HEK293 (cell line): ENCODE results near the gene SH3RF1.

Experiments
- CTCF ChIA-PET: fragments of 350-600 bp; formaldehyde crosslinking; extraction: SDS; loops from one replicate; lab custom pipeline; 2021; ENCODE audit warnings: antibody characterized with exemption; lab: Yijun Ruan, JAX
- POLR2A ChIA-PET: fragments of 300-600 bp; formaldehyde crosslinking; extraction: SDS; loops from one replicate; lab custom pipeline; 2020; ENCODE audit warnings: antibody characterized with exemption, inconsistent platforms; lab: Yijun Ruan, JAX
- H3K27ac ChIP-seq: fragments of 200-500 bp; sonication (Bioruptor generic); 2 replicates; pipeline ENCODE4 v1.5.1; 2014; ENCODE audit warnings: low read depth, low read length, control low read depth, inconsistent platforms; ENCODE audit errors: extremely low read depth
- H3K36me3 ChIP-seq, 2 experiments: fragments of 200-500 bp in 1 of 2; sonication (Bioruptor generic) in 1 of 2; 1 replicate in 1 of 2; 2 replicates in 1 of 2; pipeline ENCODE4 v1.5.1; 2014 to 2017; ENCODE audit warnings: inconsistent platforms in 2 of 2, low read length in 2 of 2; ENCODE audit not compliant: control insufficient read depth in 2 of 2, insufficient read depth in 1 of 2
- H3K4me1 ChIP-seq: fragments of 200-500 bp; sonication (Bioruptor generic); 2 replicates; pipeline ENCODE4 v1.5.1; 2014; ENCODE audit warnings: mild to moderate bottlenecking, low read length, inconsistent platforms; ENCODE audit not compliant: control insufficient read depth, insufficient read depth
- H3K4me3 ChIP-seq: 2 replicates; pipeline ENCODE4 v1.5.1; 2011; ENCODE audit warnings: low read depth, mild to moderate bottlenecking, control low read depth, low read length, moderate library complexity
- H3K9me3 ChIP-seq: fragments of 200-500 bp; sonication (Bioruptor generic); 2 replicates; pipeline ENCODE4 v1.5.1; 2014; ENCODE audit warnings: low read depth, low read length, inconsistent platforms; ENCODE audit not compliant: control insufficient read depth, insufficient read depth
- GFI1B ChIP-seq: fragments of 450-650 bp; formaldehyde crosslinking; IDR thresholded peaks from 2 replicates; pipeline ENCODE4 v1.5.1; 2016; ENCODE audit warnings: missing biosample characterization, missing genetic modification characterization
- GLI4 ChIP-seq: fragments of 450-650 bp; formaldehyde crosslinking; IDR thresholded peaks from 2 replicates; pipeline ENCODE4 v1.5.1; 2016; ENCODE audit warnings: missing biosample characterization, missing genetic modification characterization
- ZEB2 ChIP-seq: fragments of 450-650 bp; formaldehyde crosslinking; IDR thresholded peaks from 2 replicates; pipeline ENCODE4 v1.5.1; 2016; ENCODE audit warnings: missing biosample characterization, missing genetic modification characterization
- ZFP3 ChIP-seq: fragments of 450-650 bp; formaldehyde crosslinking; IDR thresholded peaks from 2 replicates; pipeline ENCODE4 v1.5.1; 2016; ENCODE audit warnings: low read depth, missing biosample characterization, missing genetic modification characterization
- ZFP69B ChIP-seq: fragments of 450-650 bp; formaldehyde crosslinking; IDR thresholded peaks from 2 replicates; pipeline ENCODE4 v1.5.1; 2016; ENCODE audit warnings: missing biosample characterization, missing genetic modification characterization
- ZNF121 ChIP-seq: fragments of 450-650 bp; formaldehyde crosslinking; IDR thresholded peaks from 2 replicates; pipeline ENCODE4 v1.5.1; 2016; ENCODE audit warnings: missing biosample characterization, missing genetic modification characterization
- ZNF155 ChIP-seq: fragments of 450-650 bp; formaldehyde crosslinking; IDR thresholded peaks from 2 replicates; pipeline ENCODE4 v1.5.1; 2016; ENCODE audit warnings: missing biosample characterization, missing genetic modification characterization
- ZNF239 ChIP-seq: fragments of 450-650 bp; formaldehyde crosslinking; IDR thresholded peaks from 2 replicates; pipeline ENCODE4 v1.5.1; 2016; ENCODE audit warnings: missing biosample characterization, missing genetic modification characterization
- ZNF274 ChIP-seq, 2 experiments: fragments of 200-500 bp in 1 of 2; fragments of 450-650 bp in 1 of 2; sonication (Bioruptor generic) in 1 of 2; formaldehyde crosslinking in 1 of 2; IDR thresholded peaks; 2 replicates each; pipeline versions ENCODE4 v1.5.1 to v1.6.1; 2014 to 2016; ENCODE audit warnings: borderline replicate concordance in 1 of 2, inconsistent platforms in 1 of 2, low read length in 1 of 2, missing biosample characterization in 1 of 2, missing genetic modification characterization in 1 of 2
- ZNF324 ChIP-seq: fragments of 450-650 bp; formaldehyde crosslinking; IDR thresholded peaks from 2 replicates; pipeline ENCODE4 v1.5.1; 2016; ENCODE audit warnings: missing biosample characterization, missing genetic modification characterization
- ZNF350 ChIP-seq: fragments of 450-650 bp; formaldehyde crosslinking; IDR thresholded peaks from 2 replicates; pipeline ENCODE4 v1.5.0; 2017; ENCODE audit warnings: missing biosample characterization, mild to moderate bottlenecking, missing genetic modification characterization
- ZNF426 ChIP-seq: fragments of 450-650 bp; formaldehyde crosslinking; IDR thresholded peaks from 2 replicates; pipeline ENCODE4 v1.5.1; 2017; ENCODE audit warnings: missing biosample characterization, missing genetic modification characterization, mild to moderate bottlenecking, inconsistent platforms, moderate library complexity
- ZNF529 ChIP-seq: fragments of 450-650 bp; formaldehyde crosslinking; IDR thresholded peaks from 2 replicates; pipeline ENCODE4 v1.5.1; 2017; ENCODE audit warnings: missing genetic modification characterization, missing biosample characterization; ENCODE audit not compliant: insufficient replicate concordance
- ZNF548 ChIP-seq: fragments of 450-650 bp; formaldehyde crosslinking; IDR thresholded peaks from 2 replicates; pipeline ENCODE4 v1.5.1; 2016; ENCODE audit warnings: missing biosample characterization, missing genetic modification characterization
- ZNF76 ChIP-seq: fragments of 450-650 bp; formaldehyde crosslinking; IDR thresholded peaks from 2 replicates; pipeline ENCODE4; 2016; ENCODE audit warnings: low read depth, missing biosample characterization, missing genetic modification characterization, borderline replicate concordance
- ZNF768 ChIP-seq: fragments of 450-650 bp; formaldehyde crosslinking; IDR thresholded peaks from 2 replicates; pipeline ENCODE4 v1.5.1; 2018; ENCODE audit warnings: missing biosample characterization, mild to moderate bottlenecking, missing genetic modification characterization
- ZNF776 ChIP-seq: fragments of 450-650 bp; formaldehyde crosslinking; IDR thresholded peaks from 2 replicates; pipeline ENCODE4 v1.5.0; 2017; ENCODE audit warnings: missing biosample characterization, missing genetic modification characterization, borderline replicate concordance
- ZSCAN16 ChIP-seq: fragments of 450-650 bp; formaldehyde crosslinking; IDR thresholded peaks from 2 replicates; pipeline ENCODE4 v1.5.1; 2016; ENCODE audit warnings: missing biosample characterization, missing genetic modification characterization
- TF ChIP-seq, protein P1 (sequence below): fragments of 450-650 bp; formaldehyde crosslinking; IDR thresholded peaks from 2 replicates; pipeline ENCODE4 v1.5.1; 2017; ENCODE audit warnings: missing biosample characterization, missing genetic modification characterization
- TF ChIP-seq, protein P2 (sequence below): fragments of 450-650 bp; formaldehyde crosslinking; IDR thresholded peaks from 2 replicates; pipeline ENCODE4 v1.5.1; 2016; ENCODE audit warnings: missing biosample characterization, missing genetic modification characterization, low read depth
- TF ChIP-seq, protein P3 (sequence below): fragments of 450-650 bp; formaldehyde crosslinking; IDR thresholded peaks from 2 replicates; pipeline ENCODE4 v1.5.1; 2016; ENCODE audit warnings: missing biosample characterization, missing genetic modification characterization

The SH3RF1 gene

DNA sequence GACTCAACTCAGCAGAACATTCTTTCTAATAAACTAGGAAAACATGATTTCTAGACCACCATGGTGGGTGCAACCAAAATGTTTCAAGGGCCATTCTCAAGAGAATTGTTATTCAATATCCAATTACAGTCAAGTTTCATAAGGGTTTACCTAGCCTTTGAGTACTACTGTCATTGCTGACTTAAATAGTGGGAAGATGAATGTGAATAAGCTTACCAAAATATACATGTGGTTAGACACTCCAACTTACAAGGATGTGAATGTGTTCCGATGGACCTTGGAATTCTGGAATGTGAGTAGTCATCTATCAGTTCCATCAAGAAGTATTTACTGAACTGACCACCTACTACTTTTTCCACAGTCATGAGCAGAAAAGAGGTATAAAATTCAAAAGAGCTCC lies 16.9 kb downstream of the SH3RF1 start (continued):
- TF ChIP-seq ZNF76 (tag by site-specific recombination) (no peak), GLI4 (no peak), ZNF121 (tag by site-specific recombination) (no peak), ZNF768 (tag by site-specific recombination) (no peak), ZNF426 (no peak)

DNA sequence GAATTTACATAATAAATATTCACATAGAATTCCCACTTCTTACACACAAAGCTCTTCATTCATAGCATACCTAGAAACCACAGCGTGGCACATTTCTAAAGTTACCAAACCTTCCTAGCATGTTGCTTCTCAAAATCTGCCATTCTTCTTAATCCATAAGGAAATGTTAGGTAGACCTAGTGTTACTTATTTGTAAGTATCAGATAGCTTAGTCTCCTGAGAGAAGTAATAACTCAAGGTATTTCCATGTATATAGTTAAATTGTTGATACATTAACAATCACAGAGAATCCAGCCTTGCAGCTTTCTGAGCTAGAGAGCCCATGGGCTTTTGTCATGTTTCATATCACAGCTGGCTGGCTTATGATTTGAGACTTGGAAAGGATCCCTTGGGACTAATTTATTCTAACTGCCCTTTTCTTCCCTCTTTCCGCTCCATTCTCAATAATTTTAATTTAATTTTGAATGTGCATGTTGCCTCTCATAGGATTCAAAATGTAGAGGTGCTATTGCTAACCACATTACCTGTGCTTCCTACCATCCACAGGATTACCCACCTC lies 17.6 kb downstream of the SH3RF1 start:
- Histone ChIP-seq H3K36me3 (no peaks in the 10 kb centered on the region), H3K9me3 (no peaks in the 10 kb centered on the region), H3K4me1 (peaks cover 54% of the 10 kb centered on the region), H3K27ac (no peak overlapping the region), H3K4me3 (no peak overlapping the region)
- CTCF ChIA-PET = interaction anchor here (0.7 kb wide), 1 partner anchor 19 kb away, joined by 3 read pairs; no protein-coding TSS in a partner anchor
- TF ChIP-seq, protein P1, sequence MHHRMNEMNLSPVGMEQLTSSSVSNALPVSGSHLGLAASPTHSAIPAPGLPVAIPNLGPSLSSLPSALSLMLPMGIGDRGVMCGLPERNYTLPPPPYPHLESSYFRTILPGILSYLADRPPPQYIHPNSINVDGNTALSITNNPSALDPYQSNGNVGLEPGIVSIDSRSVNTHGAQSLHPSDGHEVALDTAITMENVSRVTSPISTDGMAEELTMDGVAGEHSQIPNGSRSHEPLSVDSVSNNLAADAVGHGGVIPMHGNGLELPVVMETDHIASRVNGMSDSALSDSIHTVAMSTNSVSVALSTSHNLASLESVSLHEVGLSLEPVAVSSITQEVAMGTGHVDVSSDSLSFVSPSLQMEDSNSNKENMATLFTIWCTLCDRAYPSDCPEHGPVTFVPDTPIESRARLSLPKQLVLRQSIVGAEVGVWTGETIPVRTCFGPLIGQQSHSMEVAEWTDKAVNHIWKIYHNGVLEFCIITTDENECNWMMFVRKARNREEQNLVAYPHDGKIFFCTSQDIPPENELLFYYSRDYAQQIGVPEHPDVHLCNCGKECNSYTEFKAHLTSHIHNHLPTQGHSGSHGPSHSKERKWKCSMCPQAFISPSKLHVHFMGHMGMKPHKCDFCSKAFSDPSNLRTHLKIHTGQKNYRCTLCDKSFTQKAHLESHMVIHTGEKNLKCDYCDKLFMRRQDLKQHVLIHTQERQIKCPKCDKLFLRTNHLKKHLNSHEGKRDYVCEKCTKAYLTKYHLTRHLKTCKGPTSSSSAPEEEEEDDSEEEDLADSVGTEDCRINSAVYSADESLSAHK = no peak
- TF ChIP-seq ZNF529 (tag by site-specific recombination) (no peak), ZNF548 (no peak), ZSCAN16 (tag by site-specific recombination) (no peak), ZNF350 (no peak), ZFP69B (tag by site-specific recombination) (no peak), ZNF274 (IDR thresholded peaks at IDR 0.05; ENCODE audit: low read length) (no peak), ZNF274 (tag by site-specific recombination; IDR thresholded peaks at IDR 0.05; ENCODE audit: borderline replicate concordance) (no peak), ZNF324 (tag by site-specific recombination) (no peak), ZEB2 (tag by site-specific recombination) (no peak), ZNF155 (no peak), ZNF239 (tag by site-specific recombination) (no peak), ZNF776 (tag by site-specific recombination) (no peak), GFI1B (tag by site-specific recombination) (no peak), ZFP3 (no peak), ZNF121 (tag by site-specific recombination) (no peak)
- TF ChIP-seq, protein P2, sequence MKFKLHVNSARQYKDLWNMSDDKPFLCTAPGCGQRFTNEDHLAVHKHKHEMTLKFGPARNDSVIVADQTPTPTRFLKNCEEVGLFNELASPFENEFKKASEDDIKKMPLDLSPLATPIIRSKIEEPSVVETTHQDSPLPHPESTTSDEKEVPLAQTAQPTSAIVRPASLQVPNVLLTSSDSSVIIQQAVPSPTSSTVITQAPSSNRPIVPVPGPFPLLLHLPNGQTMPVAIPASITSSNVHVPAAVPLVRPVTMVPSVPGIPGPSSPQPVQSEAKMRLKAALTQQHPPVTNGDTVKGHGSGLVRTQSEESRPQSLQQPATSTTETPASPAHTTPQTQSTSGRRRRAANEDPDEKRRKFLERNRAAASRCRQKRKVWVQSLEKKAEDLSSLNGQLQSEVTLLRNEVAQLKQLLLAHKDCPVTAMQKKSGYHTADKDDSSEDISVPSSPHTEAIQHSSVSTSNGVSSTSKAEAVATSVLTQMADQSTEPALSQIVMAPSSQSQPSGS (tag by site-specific recombination) = no peak
- TF ChIP-seq, protein P3, sequence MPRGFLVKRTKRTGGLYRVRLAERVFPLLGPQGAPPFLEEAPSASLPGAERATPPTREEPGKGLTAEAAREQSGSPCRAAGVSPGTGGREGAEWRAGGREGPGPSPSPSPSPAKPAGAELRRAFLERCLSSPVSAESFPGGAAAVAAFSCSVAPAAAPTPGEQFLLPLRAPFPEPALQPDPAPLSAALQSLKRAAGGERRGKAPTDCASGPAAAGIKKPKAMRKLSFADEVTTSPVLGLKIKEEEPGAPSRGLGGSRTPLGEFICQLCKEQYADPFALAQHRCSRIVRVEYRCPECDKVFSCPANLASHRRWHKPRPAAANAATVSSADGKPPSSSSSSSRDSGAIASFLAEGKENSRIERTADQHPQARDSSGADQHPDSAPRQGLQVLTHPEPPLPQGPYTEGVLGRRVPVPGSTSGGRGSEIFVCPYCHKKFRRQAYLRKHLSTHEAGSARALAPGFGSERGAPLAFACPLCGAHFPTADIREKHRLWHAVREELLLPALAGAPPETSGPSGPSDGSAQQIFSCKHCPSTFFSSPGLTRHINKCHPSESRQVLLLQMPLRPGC (tag by site-specific recombination) = no peak
- POLR2A ChIA-PET = interaction anchor here (0.6 kb wide), 1 partner anchor 85 kb away, joined by 6 read pairs; no protein-coding TSS in a partner anchor
